Bronchial epithelial cell (primary cell): ENCODE data around the gene NAV3. TPM values are rescaled to one million over a fixed set of nuclear protein-coding genes. Genes with fewer than 3 reads are reported as not detected.

ENCODE experiments used
- DNase-seq: peaks from one replicate; pipeline ENCODE4 v3.0.0-alpha.2; 2010; ENCODE audit warnings: low read depth
- FAIRE-seq: peaks from 2 replicates; lab custom pipeline; 2011; peaks lifted over from hg19 to GRCh38; lab: Jason Lieb, UNC
- H3K27me3 ChIP-seq: 2 replicates; pipeline ENCODE4 v1.5.1; 2011; ENCODE audit warnings: low read length; ENCODE audit not compliant: control insufficient read depth, insufficient read depth
- H3K36me3 ChIP-seq: 2 replicates; pipeline ENCODE4 v1.5.1; 2011; ENCODE audit warnings: low read length; ENCODE audit not compliant: control insufficient read depth, insufficient read depth
- H3K4me3 ChIP-seq: 2 replicates; pipeline ENCODE4 v1.5.1; 2011; ENCODE audit warnings: mild to moderate bottlenecking, low read depth, low read length, control low read depth
- total RNA-seq: library from RNA; depleted of rRNA; stranded (reverse); fragments of >200 nt; gene quantifications from 2 replicates; pipeline ENCODE4 v1.2.1, GENCODE V29; 2014
- TF ChIP-seq, protein P1 (sequence below): IDR thresholded peaks from 2 replicates; pipeline ENCODE4 v1.5.1; 2011; ENCODE audit warnings: mild to moderate bottlenecking, moderate library complexity, low read length, control low read depth, inconsistent platforms; ENCODE audit not compliant: insufficient read depth, severe bottlenecking

The NAV3 gene
- total RNA-seq, 1 donor from 2014 or later = 1.6 TPM

DNA sequence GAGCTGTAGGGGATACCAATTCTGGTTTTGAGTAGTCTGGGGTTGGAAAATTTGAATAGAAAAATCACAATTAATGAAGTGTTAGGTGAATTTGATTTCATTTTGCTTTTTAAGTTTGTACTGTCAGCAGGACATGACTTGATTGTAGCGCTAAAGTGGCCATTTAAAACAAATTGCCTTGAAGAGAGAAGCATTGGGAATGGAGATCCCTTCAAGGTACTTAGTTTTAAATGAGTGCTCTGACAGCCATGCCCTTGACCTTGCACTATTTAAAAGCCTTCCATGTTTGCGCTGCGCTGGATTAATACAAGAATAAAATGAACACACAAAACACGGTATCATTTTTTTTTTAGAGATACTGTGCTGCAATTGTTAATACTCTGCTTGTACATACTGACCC lies 345.9 kb downstream of the NAV3 start:
- DNase-seq = no peak

GRCh38 chr12:78177298-78177697 lies 346.6 kb downstream of the NAV3 start:
- Histone ChIP-seq H3K4me3 (no peak overlapping the region), H3K36me3 (no peaks in the 10 kb centered on the region), H3K27me3 (no peaks in the 10 kb centered on the region)
- TF ChIP-seq, protein P1, sequence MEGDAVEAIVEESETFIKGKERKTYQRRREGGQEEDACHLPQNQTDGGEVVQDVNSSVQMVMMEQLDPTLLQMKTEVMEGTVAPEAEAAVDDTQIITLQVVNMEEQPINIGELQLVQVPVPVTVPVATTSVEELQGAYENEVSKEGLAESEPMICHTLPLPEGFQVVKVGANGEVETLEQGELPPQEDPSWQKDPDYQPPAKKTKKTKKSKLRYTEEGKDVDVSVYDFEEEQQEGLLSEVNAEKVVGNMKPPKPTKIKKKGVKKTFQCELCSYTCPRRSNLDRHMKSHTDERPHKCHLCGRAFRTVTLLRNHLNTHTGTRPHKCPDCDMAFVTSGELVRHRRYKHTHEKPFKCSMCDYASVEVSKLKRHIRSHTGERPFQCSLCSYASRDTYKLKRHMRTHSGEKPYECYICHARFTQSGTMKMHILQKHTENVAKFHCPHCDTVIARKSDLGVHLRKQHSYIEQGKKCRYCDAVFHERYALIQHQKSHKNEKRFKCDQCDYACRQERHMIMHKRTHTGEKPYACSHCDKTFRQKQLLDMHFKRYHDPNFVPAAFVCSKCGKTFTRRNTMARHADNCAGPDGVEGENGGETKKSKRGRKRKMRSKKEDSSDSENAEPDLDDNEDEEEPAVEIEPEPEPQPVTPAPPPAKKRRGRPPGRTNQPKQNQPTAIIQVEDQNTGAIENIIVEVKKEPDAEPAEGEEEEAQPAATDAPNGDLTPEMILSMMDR = no peak
- no peak for FAIRE-seq
- no peak for DNase-seq

More for the DNA sequence above, 345.9 kb downstream of the NAV3 start:
- TF ChIP-seq, protein P1 = no peak
- no peaks in the 10 kb centered on the region for H3K36me3 ChIP-seq
- H3K27me3 ChIP-seq = no peaks in the 10 kb centered on the region
- no peak overlapping the region for H3K4me3 ChIP-seq
- no peak for FAIRE-seq

- Histone ChIP-seq H3K27me3 (no peaks in the 10 kb centered on the region), H3K36me3 (no peaks in the 10 kb centered on the region)
- FAIRE-seq = no peak
Observed at GRCh38 chr12:78179346-78179745, 348.7 kb downstream of the NAV3 start.

GRCh38 chr12:78181544-78182162 lies 351.0 kb downstream of the NAV3 start:
- H3K36me3 ChIP-seq = no peaks in the 10 kb centered on the region
- DNase-seq (peak; percentile 41), FAIRE-seq (no peak)

More at GRCh38 chr12:78179346-78179745, 348.7 kb downstream of the NAV3 start:
- H3K4me3 ChIP-seq = no peak overlapping the region
- TF ChIP-seq, protein P1 = no peak
- no peak for DNase-seq

DNA sequence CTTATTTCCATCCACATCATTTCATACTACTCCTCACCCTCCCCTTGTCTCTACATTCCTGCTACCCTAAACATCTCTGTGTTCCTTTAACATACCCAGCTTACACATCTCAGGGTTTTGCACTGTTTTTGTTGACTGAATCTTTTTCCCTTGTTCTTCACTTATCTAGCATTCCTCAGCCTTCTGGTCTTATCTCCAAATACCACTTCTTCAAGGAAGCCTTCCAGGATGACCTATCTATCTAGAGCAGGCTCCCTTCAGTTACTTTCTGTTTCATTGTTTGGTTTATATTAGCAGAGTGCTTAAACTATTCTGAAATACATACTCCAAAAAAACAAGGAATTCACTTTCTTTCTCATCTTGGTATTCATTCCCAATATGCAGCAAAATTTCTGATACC lies 353.1 kb downstream of the NAV3 start:
- H3K36me3 ChIP-seq = no peaks in the 10 kb centered on the region
- no peaks in the 10 kb centered on the region for H3K27me3 ChIP-seq
- FAIRE-seq (no peak), DNase-seq (no peak)
- H3K4me3 ChIP-seq = no peak overlapping the region
- TF ChIP-seq, protein P1 = no peak

More at GRCh38 chr12:78181544-78182162, 351.0 kb downstream of the NAV3 start:
- TF ChIP-seq, protein P1 = peak; percentile 52
- H3K4me3 ChIP-seq = no peak overlapping the region
- H3K27me3 ChIP-seq = no peaks in the 10 kb centered on the region

DNA sequence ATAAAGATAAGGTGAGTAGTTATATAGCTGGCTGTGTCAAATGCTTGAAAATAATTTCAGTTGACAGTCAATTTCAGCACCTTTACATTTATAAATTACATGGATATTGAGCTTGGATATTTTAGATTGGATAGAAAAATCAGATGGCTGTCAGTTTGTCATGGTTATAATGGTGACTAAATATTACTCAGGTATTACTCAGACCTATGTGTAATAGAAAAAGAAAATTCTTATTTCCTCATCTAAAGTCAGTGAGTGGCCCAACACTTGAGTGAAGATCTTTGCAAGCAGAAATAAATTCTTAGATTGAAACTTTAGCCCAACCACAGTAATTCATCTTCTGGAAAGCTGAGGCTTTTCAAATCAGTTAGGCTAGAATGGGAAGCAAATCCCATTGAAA lies 354.4 kb downstream of the NAV3 start:
- TF ChIP-seq, protein P1 = no peak
- Histone ChIP-seq H3K27me3 (no peaks in the 10 kb centered on the region), H3K4me3 (no peak overlapping the region), H3K36me3 (no peaks in the 10 kb centered on the region)
- FAIRE-seq (no peak), DNase-seq (peak; percentile 88)
